ENCODE measurements around the gene CAPRIN1. TPM values are rescaled to one million over a fixed set of nuclear protein-coding genes. Genes with fewer than 3 reads are reported as not detected.

Gene CAPRIN1
- total RNA-seq, 1 experiment from 2014 or later = 224 TPM

- CTCF ChIA-PET = no interaction called here
These were observed 29.1 kb downstream of the CAPRIN1 start for GRCh38 chr11:34080609-34081008.

GRCh38 chr11:34084637-34085036 lies 33.1 kb downstream of the CAPRIN1 start:
- TF ChIP-seq EZH2phosphoT487 (IDR thresholded peaks at IDR 0.05; ENCODE audit: borderline replicate concordance, low read length) (no peak), CTCF (conservative IDR thresholded peaks at IDR 0.05; ENCODE audit: low read depth, low read length) (no peak), EZH2 (IDR thresholded peaks at IDR 0.05; ENCODE audit: low read length, unreplicated experiment) (no peak)
- H3K9ac ChIP-seq (ENCODE audit: low read length) = no peak overlapping the region
- H3K4me2 ChIP-seq (ENCODE audit: low read length) = no peak overlapping the region
- no peak overlapping the region for H2AFZ ChIP-seq (ENCODE audit: low read length)
- peaks cover 72% of the 10 kb centered on the region for H3K36me3 ChIP-seq (ENCODE audit: low read depth, low read length)
- peaks cover 22% of the 10 kb centered on the region for H3K79me2 ChIP-seq (ENCODE audit: low read length)
- no peak overlapping the region for H3K27ac ChIP-seq (ENCODE audit: low read length)
- ChIA-PET POLR2A (ENCODE audit: unreplicated experiment) (no interaction called here), CTCF (no interaction called here)
- H3K4me3 ChIP-seq (ENCODE audit: low read length) = no peak overlapping the region
- H3K9me3 ChIP-seq (ENCODE audit: low read length) = no peaks in the 10 kb centered on the region
- intact Hi-C loops (cut with micrococcal nuclease) = no loop called here
- H3K27me3 ChIP-seq (ENCODE audit: low read length) = no peaks in the 10 kb centered on the region
- no peaks in the 10 kb centered on the region for H3K4me1 ChIP-seq (ENCODE audit: insufficient read depth, low read length)
- peaks cover 10% of the 10 kb centered on the region for H3F3A ChIP-seq (ENCODE audit: low read length, unreplicated experiment)
- 0 out of 2 replicates have a peak, but pooled peaks cover 25% of the 10 kb centered on the region for H4K20me1 ChIP-seq (ENCODE audit: low read length)
- peak; percentile 67 for ATAC-seq
- no peak for DNase-seq
- no TSS peak for BruUV-seq (replicated peaks)
- H3K9me2 ChIP-seq (replicated peaks; ENCODE audit: low read length) = no peaks in the 10 kb centered on the region

More at GRCh38 chr11:34080609-34081008, 29.1 kb downstream of the CAPRIN1 start:
- POLR2A ChIA-PET (ENCODE audit: unreplicated experiment) = interaction anchor here (0.6 kb wide), 1 partner anchor 9 kb away, joined by 5 read pairs; no protein-coding TSS in a partner anchor
- H3K4me1 ChIP-seq (ENCODE audit: insufficient read depth, low read length) = peaks cover 9% of the 10 kb centered on the region
- H3K9ac ChIP-seq (ENCODE audit: low read length) = no peak overlapping the region
- H3K9me3 ChIP-seq (ENCODE audit: low read length) = no peaks in the 10 kb centered on the region
- H3K36me3 ChIP-seq (ENCODE audit: low read depth, low read length) = peaks cover 80% of the 10 kb centered on the region
- TF ChIP-seq CTCF (conservative IDR thresholded peaks at IDR 0.05; ENCODE audit: low read depth, low read length) (no peak), EZH2phosphoT487 (IDR thresholded peaks at IDR 0.05; ENCODE audit: borderline replicate concordance, low read length) (no peak), EZH2 (IDR thresholded peaks at IDR 0.05; ENCODE audit: low read length, unreplicated experiment) (no peak)
- no peaks in the 10 kb centered on the region for H3K27me3 ChIP-seq (ENCODE audit: low read length)
- H3K79me2 ChIP-seq (ENCODE audit: low read length) = peaks cover 61% of the 10 kb centered on the region
- ATAC-seq (no peak), DNase-seq (no peak)
- no peak overlapping the region for H3K27ac ChIP-seq (ENCODE audit: low read length)
- H4K20me1 ChIP-seq (ENCODE audit: low read length) = peaks cover 55% of the 10 kb centered on the region
- intact Hi-C loops (cut with micrococcal nuclease) = no loop called here
- no TSS peak for BruUV-seq (replicated peaks)
- no peaks in the 10 kb centered on the region for H3K9me2 ChIP-seq (replicated peaks; ENCODE audit: low read length)
- no peak overlapping the region for H3K4me2 ChIP-seq (ENCODE audit: low read length)
- H3F3A ChIP-seq (ENCODE audit: low read length, unreplicated experiment) = peaks cover 5% of the 10 kb centered on the region
- no peak overlapping the region for H2AFZ ChIP-seq (ENCODE audit: low read length)
- no peak overlapping the region for H3K4me3 ChIP-seq (ENCODE audit: low read length)

- H3K27me3 ChIP-seq (ENCODE audit: low read length) = no peaks in the 10 kb centered on the region
- no peak overlapping the region for H3K4me3 ChIP-seq (ENCODE audit: low read length)
- H2AFZ ChIP-seq (ENCODE audit: low read length) = no peak overlapping the region
- ChIA-PET CTCF (no interaction called here), POLR2A (ENCODE audit: unreplicated experiment) (no interaction called here)
- H3K36me3 ChIP-seq (ENCODE audit: low read depth, low read length) = peaks cover 80% of the 10 kb centered on the region
- no TSS peak for BruUV-seq (replicated peaks)
- H3K9ac ChIP-seq (ENCODE audit: low read length) = no peak overlapping the region
- H3F3A ChIP-seq (ENCODE audit: low read length, unreplicated experiment) = peaks cover 10% of the 10 kb centered on the region
- 0 out of 2 replicates have a peak, but pooled peaks cover 22% of the 10 kb centered on the region for H4K20me1 ChIP-seq (ENCODE audit: low read length)
- ATAC-seq = no peak
- intact Hi-C loops (cut with micrococcal nuclease) = no loop called here
- no peak for DNase-seq
- no peaks in the 10 kb centered on the region for H3K9me2 ChIP-seq (replicated peaks; ENCODE audit: low read length)
- H3K9me3 ChIP-seq (ENCODE audit: low read length) = no peaks in the 10 kb centered on the region
- no peaks in the 10 kb centered on the region for H3K4me1 ChIP-seq (ENCODE audit: insufficient read depth, low read length)
- no peak for TF ChIP-seq CTCF (conservative IDR thresholded peaks at IDR 0.05; ENCODE audit: low read depth, low read length)
- TF ChIP-seq EZH2phosphoT487 (IDR thresholded peaks at IDR 0.05; ENCODE audit: borderline replicate concordance, low read length) = no peak
- no peak overlapping the region for H3K4me2 ChIP-seq (ENCODE audit: low read length)
- peaks cover 21% of the 10 kb centered on the region for H3K79me2 ChIP-seq (ENCODE audit: low read length)
- no peak overlapping the region for H3K27ac ChIP-seq (ENCODE audit: low read length)
These were observed 35.2 kb downstream of the CAPRIN1 start for GRCh38 chr11:34086554-34087283.
